Glutamatergic neuron (in vitro differentiated cells): ENCODE measurements around the gene CDH4. TPM values are rescaled to one million over a fixed set of nuclear protein-coding genes. Genes with fewer than 3 reads are reported as not detected.

Experiments
- DNase-seq: peaks from one replicate; pipeline ENCODE4 v3.0.0; 2022
- H3K27ac Mint-ChIP-seq: one replicate; pipeline ENCODE4 v1.8.0; 2020; ENCODE audit warnings: mild to moderate bottlenecking, mixed read lengths, inconsistent platforms; ENCODE audit not compliant: unreplicated experiment
- H3K27me3 Mint-ChIP-seq: one replicate; pipeline ENCODE4 v1.8.0; 2020; ENCODE audit warnings: mild to moderate bottlenecking, moderate library complexity, mixed read lengths, inconsistent platforms; ENCODE audit not compliant: unreplicated experiment
- H3K36me3 Mint-ChIP-seq: one replicate; pipeline ENCODE4 v1.8.0; 2020; ENCODE audit warnings: mild to moderate bottlenecking, mixed read lengths, inconsistent platforms; ENCODE audit not compliant: unreplicated experiment
- H3K4me1 Mint-ChIP-seq: one replicate; pipeline ENCODE4 v1.8.0; 2020; ENCODE audit warnings: mild to moderate bottlenecking, low read depth, mixed read lengths, inconsistent platforms; ENCODE audit not compliant: unreplicated experiment
- H3K4me3 Mint-ChIP-seq: one replicate; pipeline ENCODE4 v1.8.0; 2020; ENCODE audit warnings: mild to moderate bottlenecking, mixed read lengths, inconsistent platforms; ENCODE audit not compliant: unreplicated experiment
- H3K9me3 Mint-ChIP-seq: one replicate; pipeline ENCODE4 v1.8.0; 2020; ENCODE audit warnings: mild to moderate bottlenecking, moderate library complexity, mixed read lengths, inconsistent platforms; ENCODE audit not compliant: unreplicated experiment
- total RNA-seq: library from RNA; stranded (reverse); fragmentation: NEBNext Ultra II Directional; extraction: Animal tissue kit (Norgen Biotek cat#: 25700); gene quantifications from one replicate; pipeline ENCODE4 v1.2.1, GENCODE V29; 2021; ENCODE audit not compliant: unreplicated experiment
- TF ChIP-seq, protein P1 (sequence below): fragments of 200-600 bp; sonication (generic); IDR thresholded peaks from one replicate; pipeline ENCODE4 v1.5.0; 2021; ENCODE audit not compliant: partially characterized antibody, unreplicated experiment

The CDH4 gene
- total RNA-seq, 1 donor from 2014 or later = 1.2 TPM

DNA sequence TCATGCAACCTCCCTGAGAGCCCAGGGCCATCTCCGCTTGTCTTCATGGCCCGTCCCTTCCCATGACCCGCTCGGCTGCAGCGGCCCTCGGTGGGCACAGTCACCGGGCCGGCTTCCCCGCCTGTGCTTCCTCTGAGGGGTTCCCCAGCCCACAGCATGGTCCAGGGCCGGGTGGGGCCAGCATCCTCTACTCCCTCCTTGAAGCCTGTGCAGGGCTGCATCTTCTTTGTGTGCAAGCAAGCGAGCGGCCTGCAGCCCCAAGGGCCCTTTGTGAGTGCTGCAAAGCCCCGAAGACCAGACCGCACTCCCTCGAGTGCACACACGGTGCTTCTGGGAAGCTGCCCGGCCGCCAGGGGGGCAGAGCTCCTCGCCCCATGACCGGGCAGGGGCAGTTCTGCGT, 547.9 kb downstream of the CDH4 start:
- Mint-ChIP-seq H3K36me3 (no peaks in the 10 kb centered on the region), H3K4me1 (peaks cover 16% of the 10 kb centered on the region), H3K27me3 (peaks cover under 1% of the 10 kb centered on the region), H3K27ac (no peak overlapping the region), H3K4me3 (no peak overlapping the region), H3K9me3 (peaks cover 2% of the 10 kb centered on the region)
- DNase-seq = peak; percentile 28
- TF ChIP-seq, protein P1, sequence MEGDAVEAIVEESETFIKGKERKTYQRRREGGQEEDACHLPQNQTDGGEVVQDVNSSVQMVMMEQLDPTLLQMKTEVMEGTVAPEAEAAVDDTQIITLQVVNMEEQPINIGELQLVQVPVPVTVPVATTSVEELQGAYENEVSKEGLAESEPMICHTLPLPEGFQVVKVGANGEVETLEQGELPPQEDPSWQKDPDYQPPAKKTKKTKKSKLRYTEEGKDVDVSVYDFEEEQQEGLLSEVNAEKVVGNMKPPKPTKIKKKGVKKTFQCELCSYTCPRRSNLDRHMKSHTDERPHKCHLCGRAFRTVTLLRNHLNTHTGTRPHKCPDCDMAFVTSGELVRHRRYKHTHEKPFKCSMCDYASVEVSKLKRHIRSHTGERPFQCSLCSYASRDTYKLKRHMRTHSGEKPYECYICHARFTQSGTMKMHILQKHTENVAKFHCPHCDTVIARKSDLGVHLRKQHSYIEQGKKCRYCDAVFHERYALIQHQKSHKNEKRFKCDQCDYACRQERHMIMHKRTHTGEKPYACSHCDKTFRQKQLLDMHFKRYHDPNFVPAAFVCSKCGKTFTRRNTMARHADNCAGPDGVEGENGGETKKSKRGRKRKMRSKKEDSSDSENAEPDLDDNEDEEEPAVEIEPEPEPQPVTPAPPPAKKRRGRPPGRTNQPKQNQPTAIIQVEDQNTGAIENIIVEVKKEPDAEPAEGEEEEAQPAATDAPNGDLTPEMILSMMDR = no peak

DNA sequence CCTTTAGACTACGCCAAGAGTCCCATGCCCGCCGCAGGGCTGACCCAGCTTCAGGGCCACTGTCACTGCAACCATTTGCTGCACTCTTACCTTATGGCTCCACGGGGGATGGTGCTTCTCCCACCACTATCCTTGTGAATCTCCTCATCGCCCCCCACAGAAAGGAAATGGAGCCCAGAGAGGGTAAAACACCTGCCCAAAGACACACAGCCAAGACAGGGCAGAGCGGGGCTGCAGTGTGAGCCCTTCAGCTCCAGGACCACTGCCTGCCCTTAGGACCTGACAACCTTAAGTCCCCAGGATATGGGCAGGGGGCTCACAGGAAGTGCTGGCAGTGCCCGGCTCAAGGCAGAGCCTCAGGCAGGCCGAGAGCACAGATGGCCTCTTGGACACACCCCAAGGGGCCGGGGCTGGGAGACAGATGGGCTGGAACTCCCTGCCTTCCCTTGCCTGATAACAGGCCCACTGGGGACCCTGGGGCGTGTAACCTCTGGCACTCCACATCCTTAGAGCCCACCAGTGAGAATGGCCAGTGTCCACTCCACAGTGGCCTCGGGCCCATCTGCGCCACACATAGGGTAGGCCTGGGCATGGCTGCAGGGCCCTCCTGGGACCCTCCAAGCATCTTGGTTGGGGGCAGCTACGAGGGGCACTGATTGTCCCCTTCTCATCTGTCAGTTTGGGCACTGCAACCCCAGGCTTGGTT, 548.5 kb downstream of the CDH4 start:
- Mint-ChIP-seq H3K27me3 (no peaks in the 10 kb centered on the region), H3K4me3 (peak overlapping the region; percentile 32), H3K9me3 (peaks cover 2% of the 10 kb centered on the region), H3K4me1 (peaks cover 16% of the 10 kb centered on the region), H3K36me3 (no peaks in the 10 kb centered on the region), H3K27ac (no peak overlapping the region)
- peak; percentile 54 for DNase-seq
- TF ChIP-seq, protein P1 = no peak

DNA sequence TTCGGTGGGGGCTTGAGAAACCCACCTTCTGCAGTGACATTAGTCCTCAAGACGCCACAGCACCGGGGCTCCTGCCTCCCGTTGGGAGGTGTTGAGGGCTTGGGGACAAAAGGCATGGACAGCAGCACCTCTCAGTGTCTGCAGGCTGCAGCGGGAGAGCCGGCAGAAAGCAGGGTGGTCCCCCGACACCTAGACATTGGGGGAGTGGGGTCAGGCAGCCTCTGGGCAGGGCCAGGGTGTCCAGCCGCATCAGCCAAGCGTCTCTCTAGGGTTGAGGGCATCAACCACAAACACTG, 549.0 kb downstream of the CDH4 start:
- DNase-seq = peak; percentile 19
- H3K9me3 Mint-ChIP-seq = peaks cover 2% of the 10 kb centered on the region
- no peaks in the 10 kb centered on the region for H3K36me3 Mint-ChIP-seq
- peaks cover 17% of the 10 kb centered on the region for H3K4me1 Mint-ChIP-seq
- H3K4me3 Mint-ChIP-seq = no peak overlapping the region
- H3K27ac Mint-ChIP-seq = no peak overlapping the region
- TF ChIP-seq, protein P1 = no peak
- no peaks in the 10 kb centered on the region for H3K27me3 Mint-ChIP-seq

DNA sequence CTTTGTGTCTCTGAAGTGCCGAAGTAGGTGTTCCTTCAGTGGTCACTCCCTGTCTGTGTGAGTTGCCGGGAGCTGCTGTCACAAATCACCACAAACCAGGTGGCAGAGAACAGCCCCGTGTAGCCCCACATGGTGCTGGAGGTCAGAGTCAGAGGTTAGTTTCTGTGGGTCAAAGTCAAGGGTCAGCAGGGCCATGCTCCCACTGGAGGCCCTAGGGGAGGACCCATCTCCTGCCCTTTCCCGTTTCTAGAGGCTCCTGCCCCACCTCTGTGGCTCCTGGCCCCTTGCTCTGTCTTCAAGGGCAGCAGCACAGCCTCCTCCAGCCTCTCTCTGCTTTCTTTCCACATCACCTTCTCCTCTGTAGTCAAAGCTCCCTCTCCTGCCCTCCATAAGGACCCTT, 549.4 kb downstream of the CDH4 start:
- no peak overlapping the region for H3K27ac Mint-ChIP-seq
- no peak overlapping the region for H3K4me3 Mint-ChIP-seq
- H3K4me1 Mint-ChIP-seq = peaks cover 21% of the 10 kb centered on the region
- TF ChIP-seq, protein P1 = no peak
- H3K36me3 Mint-ChIP-seq = no peaks in the 10 kb centered on the region
- H3K9me3 Mint-ChIP-seq = peaks cover 2% of the 10 kb centered on the region
- no peak for DNase-seq
- H3K27me3 Mint-ChIP-seq = peaks cover 1% of the 10 kb centered on the region

DNA sequence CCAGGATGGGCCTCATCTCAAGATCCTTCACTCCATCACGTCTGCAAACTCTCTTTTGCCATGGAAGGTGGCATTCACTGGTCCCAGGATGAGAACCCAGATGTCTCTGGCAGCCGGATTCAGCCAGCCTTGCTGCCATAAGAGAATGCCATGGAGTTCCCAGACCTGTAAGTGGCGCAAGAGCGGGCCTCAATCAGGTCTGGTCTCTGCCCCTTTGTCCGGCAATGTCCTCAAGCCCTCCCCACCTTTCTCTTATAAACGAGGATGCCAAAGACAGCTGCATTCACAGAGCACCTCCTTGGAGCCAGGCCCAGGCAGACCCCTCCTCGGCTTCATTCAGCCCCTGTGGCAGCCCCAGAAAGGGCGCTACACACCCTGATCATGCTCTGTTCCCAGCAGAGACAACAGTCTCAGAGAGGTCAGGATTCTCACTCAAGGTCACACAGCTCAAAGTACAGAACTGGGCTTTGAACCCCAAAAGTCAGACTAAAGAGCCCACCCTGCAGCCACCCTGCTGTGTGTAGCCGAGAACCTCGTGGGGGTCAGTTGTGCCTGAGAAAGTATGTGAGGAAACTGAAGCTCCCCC, 549.9 kb downstream of the CDH4 start:
- Mint-ChIP-seq H3K27me3 (peaks cover 2% of the 10 kb centered on the region), H3K4me3 (no peak overlapping the region), H3K36me3 (no peaks in the 10 kb centered on the region), H3K4me1 (peaks cover 25% of the 10 kb centered on the region), H3K9me3 (peaks cover 2% of the 10 kb centered on the region), H3K27ac (no peak overlapping the region)
- TF ChIP-seq, protein P1 = no peak
- DNase-seq = peak; percentile 6
